T-helper 17 cell (primary cell): ENCODE data around the gene MYD88. TPM values are rescaled to one million over a fixed set of nuclear protein-coding genes. Genes with fewer than 3 reads are reported as not detected.

Experiments
- ATAC-seq: fragments of 150-1000 bp; cut with Tn5 transposase; 2 replicates; pipeline ENCODE4 v1.10.0; 2021; ENCODE audit warnings: mild to moderate bottlenecking, moderate library complexity
- DNase-seq, 3 donors: peaks; one replicate each; pipeline versions ENCODE4 v3.0.0 to v3.0.0-alpha.2; 2020 to 2021
- H3K9me3 ChIP-seq: one replicate; pipeline ENCODE4 v1.7.0; 2013; ENCODE audit warnings: low read length, mild to moderate bottlenecking; ENCODE audit not compliant: control insufficient read depth, poor library complexity, severe bottlenecking
- H3K27ac Mint-ChIP-seq: one replicate; pipeline ENCODE4 v1.8.0; 2022; ENCODE audit warnings: mild to moderate bottlenecking, moderate library complexity, mixed read lengths
- H3K27me3 Mint-ChIP-seq: one replicate; pipeline ENCODE4 v1.8.0; 2022; ENCODE audit warnings: mixed read lengths
- H3K36me3 Mint-ChIP-seq: one replicate; pipeline ENCODE4 v1.8.0; 2022; ENCODE audit warnings: low read depth, mixed read lengths
- H3K4me1 Mint-ChIP-seq: one replicate; pipeline ENCODE4 v1.8.0; 2022; ENCODE audit warnings: mild to moderate bottlenecking, mixed read lengths
- H3K4me3 Mint-ChIP-seq: one replicate; pipeline ENCODE4 v1.8.0; 2022; ENCODE audit warnings: mild to moderate bottlenecking, moderate library complexity, mixed read lengths
- total RNA-seq, 4 donors: library from RNA in 2 of 4; stranded (reverse) in 2 of 4; gene quantifications; one replicate each; pipeline ENCODE4 v1.2.3 and lab custom pipeline; 2022 to 2026

Gene MYD88
- total RNA-seq, 2 donors from 2014 or later: 44.0 to 45.5 TPM

GRCh38 chr3:38136393-38136776 is 2.1 kb upstream of the MYD88 start:
- DNase-seq (no peak), ATAC-seq (no peak)
- Mint-ChIP-seq H3K36me3 (peaks cover 6% of the 10 kb centered on the region), H3K4me1 (peaks cover 58% of the 10 kb centered on the region), H3K27ac (peak overlapping the region; percentile 97), H3K27me3 (no peaks in the 10 kb centered on the region), H3K4me3 (peak overlapping the region; percentile 99)
- no peaks in the 10 kb centered on the region for H3K9me3 ChIP-seq

DNA sequence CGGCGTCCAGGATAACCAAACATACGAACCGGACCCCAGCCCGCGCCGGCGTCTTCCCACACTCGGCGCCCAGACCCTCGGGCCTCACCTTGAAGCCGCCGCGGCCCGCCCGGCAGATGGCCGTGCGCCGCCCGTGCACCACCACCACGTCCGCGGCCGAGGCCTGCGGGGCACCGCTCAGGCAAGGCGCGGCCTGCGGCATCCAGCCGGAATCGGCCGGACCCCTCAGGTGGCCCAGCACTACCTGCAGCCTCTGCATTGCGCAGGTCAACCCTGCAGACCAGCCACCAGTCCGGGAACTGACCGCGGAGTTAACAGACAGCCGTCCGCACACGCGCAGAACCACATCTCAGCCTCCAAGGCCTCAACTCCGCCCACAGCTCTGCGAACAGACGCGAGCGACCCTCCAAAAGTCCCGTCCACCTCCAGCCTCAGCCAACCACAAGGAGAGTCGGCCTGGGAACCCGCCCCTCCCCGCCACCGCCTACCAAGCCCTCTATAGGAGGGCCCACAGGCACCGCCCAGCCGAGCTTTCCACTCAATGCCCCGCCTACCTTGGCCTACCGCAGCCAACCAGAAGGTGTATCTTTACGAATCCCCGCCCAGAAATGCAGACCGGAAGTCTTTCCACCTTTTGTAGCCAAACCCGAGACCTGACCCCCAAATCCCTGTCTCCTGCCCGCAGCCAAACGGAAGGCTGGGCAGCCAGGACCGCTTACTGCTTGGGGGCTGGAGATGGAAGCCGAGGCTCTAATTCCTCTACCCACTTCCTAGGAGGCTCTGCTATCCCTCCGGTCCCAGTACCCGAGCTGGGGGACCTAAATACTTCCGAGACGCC is 1.5 kb upstream of the MYD88 start, which contains the start of gene ACAA1:
Gene ACAA1, minus strand, starts transcription at position 351 of the 838 bp plus-strand sequence. Its CDS starts 92 bp downstream, at position 259.
- peaks cover 60% of the 10 kb centered on the region for H3K4me1 Mint-ChIP-seq
- peak within 1 kb of the TSS; percentile 99 for H3K4me3 Mint-ChIP-seq
- H3K9me3 ChIP-seq: no peaks in the 10 kb centered on the region
- H3K36me3 Mint-ChIP-seq: peaks cover 6% of the 10 kb centered on the region
- peak; percentile 92 for ATAC-seq
- no peaks in the 10 kb centered on the region for H3K27me3 Mint-ChIP-seq
- peak within 1 kb of the TSS; percentile 97 for H3K27ac Mint-ChIP-seq
- peak; percentile 89 to 96 (median 93) for DNase-seq

DNA sequence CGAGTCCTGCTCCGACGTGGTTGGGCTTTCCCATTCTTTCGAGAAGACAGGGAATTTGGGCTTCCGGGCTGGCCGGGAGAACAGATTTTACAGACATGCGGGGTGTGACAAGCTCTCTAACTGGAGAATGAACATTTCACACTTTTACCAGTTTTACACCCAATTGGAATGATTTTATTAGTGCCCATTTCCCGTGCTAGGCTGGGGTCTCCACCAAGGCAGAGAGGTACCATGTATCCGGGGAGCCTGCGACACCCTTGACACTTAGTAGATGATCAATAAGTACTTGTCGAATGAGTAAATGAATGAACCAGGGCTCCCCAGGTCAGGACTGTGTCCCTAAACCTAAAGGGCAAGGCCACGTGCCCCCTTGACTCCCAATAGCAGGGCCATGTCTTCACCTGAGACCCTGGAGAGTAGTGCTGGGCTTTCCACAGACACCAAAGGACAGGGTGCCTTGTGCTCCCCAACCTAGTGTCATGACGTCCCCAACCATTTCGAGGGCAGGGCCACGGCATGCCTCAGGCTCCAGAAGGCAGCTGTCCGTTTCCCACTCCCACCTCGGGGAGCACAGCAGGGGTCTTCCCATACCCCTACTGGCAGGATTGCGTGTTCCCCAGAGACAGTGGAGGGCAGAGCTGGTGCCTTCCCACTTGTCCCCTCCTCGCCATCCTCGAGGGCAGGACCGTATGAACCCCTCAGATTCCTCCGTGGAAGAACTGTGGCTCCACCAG is 679 bp upstream of the MYD88 start:
- no peak for DNase-seq
- no peaks in the 10 kb centered on the region for H3K9me3 ChIP-seq
- H3K27ac Mint-ChIP-seq: peak overlapping the region; percentile 97
- H3K27me3 Mint-ChIP-seq: no peaks in the 10 kb centered on the region
- no peak for ATAC-seq
- peaks cover 6% of the 10 kb centered on the region for H3K36me3 Mint-ChIP-seq
- H3K4me1 Mint-ChIP-seq: peaks cover 62% of the 10 kb centered on the region
- peak overlapping the region; percentile 99 for H3K4me3 Mint-ChIP-seq

GRCh38 chr3:38139191-38139590 is 730 bp downstream of the MYD88 start:
- Mint-ChIP-seq H3K27ac (peak overlapping the region; percentile 97), H3K4me1 (peaks cover 55% of the 10 kb centered on the region), H3K36me3 (peaks cover 6% of the 10 kb centered on the region), H3K27me3 (no peaks in the 10 kb centered on the region), H3K4me3 (peak overlapping the region; percentile 99)
- H3K9me3 ChIP-seq: no peaks in the 10 kb centered on the region
- ATAC-seq (no peak), DNase-seq (no peak)

- peak overlapping the region; percentile 97 for H3K27ac Mint-ChIP-seq
- no peaks in the 10 kb centered on the region for H3K27me3 Mint-ChIP-seq
- H3K36me3 Mint-ChIP-seq: peaks cover 4% of the 10 kb centered on the region
- H3K9me3 ChIP-seq: no peaks in the 10 kb centered on the region
- H3K4me1 Mint-ChIP-seq: peaks cover 52% of the 10 kb centered on the region
- peak overlapping the region; percentile 99 for H3K4me3 Mint-ChIP-seq
- ATAC-seq (no peak), DNase-seq (no peak)
Measured at GRCh38 chr3:38139652-38140051, 1.2 kb downstream of the MYD88 start.

DNA sequence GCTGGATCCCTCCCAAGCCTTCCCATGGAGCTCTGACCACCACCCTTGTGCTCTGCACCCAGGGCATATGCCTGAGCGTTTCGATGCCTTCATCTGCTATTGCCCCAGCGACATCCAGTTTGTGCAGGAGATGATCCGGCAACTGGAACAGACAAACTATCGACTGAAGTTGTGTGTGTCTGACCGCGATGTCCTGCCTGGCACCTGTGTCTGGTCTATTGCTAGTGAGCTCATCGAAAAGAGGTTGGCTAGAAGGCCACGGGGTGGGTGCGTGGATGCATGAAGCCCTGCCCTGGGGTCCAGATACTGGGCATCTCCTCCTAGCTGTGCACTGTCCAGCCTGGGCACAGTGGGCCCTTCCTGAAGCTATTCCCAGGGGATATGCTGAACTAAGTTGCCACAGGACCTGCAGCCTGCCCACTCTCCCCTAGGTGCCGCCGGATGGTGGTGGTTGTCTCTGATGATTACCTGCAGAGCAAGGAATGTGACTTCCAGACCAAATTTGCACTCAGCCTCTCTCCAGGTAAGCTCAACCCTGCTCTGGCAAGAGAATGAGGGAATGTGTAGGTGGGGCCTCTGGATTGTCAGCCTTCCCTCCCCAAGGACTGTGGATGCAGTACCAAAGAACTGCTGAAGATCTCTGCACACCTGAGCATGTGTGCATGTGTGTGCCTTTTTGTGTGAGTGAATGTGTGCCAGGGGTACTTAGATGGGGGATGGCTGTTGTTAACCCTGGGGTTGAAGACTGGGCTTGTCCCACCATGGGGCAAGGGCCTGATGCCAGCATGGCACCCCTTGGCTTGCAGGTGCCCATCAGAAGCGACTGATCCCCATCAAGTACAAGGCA is 2.1 kb downstream of the MYD88 start:
- H3K36me3 Mint-ChIP-seq: peaks cover 4% of the 10 kb centered on the region
- H3K9me3 ChIP-seq: no peaks in the 10 kb centered on the region
- H3K4me1 Mint-ChIP-seq: peaks cover 46% of the 10 kb centered on the region
- H3K27ac Mint-ChIP-seq: peak overlapping the region; percentile 39
- DNase-seq (no peak), ATAC-seq (no peak)
- H3K27me3 Mint-ChIP-seq: no peaks in the 10 kb centered on the region
- peak overlapping the region; percentile 99 for H3K4me3 Mint-ChIP-seq

- peaks cover 4% of the 10 kb centered on the region for H3K36me3 Mint-ChIP-seq
- ATAC-seq (no peak), DNase-seq (no peak)
- no peaks in the 10 kb centered on the region for H3K9me3 ChIP-seq
- H3K27me3 Mint-ChIP-seq: no peaks in the 10 kb centered on the region
- peak overlapping the region; percentile 39 for H3K27ac Mint-ChIP-seq
- peaks cover 38% of the 10 kb centered on the region for H3K4me1 Mint-ChIP-seq
- H3K4me3 Mint-ChIP-seq: peak overlapping the region; percentile 74
Measured at GRCh38 chr3:38141173-38141951, 2.9 kb downstream of the MYD88 start.

GRCh38 chr3:38141952-38142273 is 3.5 kb downstream of the MYD88 start:
- ATAC-seq (no peak), DNase-seq (no peak)
- H3K4me3 Mint-ChIP-seq: no peak overlapping the region
- H3K27ac Mint-ChIP-seq: peak overlapping the region; percentile 37
- H3K27me3 Mint-ChIP-seq: no peaks in the 10 kb centered on the region
- H3K36me3 Mint-ChIP-seq: peaks cover 3% of the 10 kb centered on the region
- H3K9me3 ChIP-seq: no peaks in the 10 kb centered on the region
- H3K4me1 Mint-ChIP-seq: peaks cover 37% of the 10 kb centered on the region

GRCh38 chr3:38142959-38143358 is 4.5 kb downstream of the MYD88 start:
- H3K27me3 Mint-ChIP-seq: no peaks in the 10 kb centered on the region
- H3K4me1 Mint-ChIP-seq: peaks cover 30% of the 10 kb centered on the region
- DNase-seq (no peak), ATAC-seq (no peak)
- H3K4me3 Mint-ChIP-seq: no peak overlapping the region
- H3K36me3 Mint-ChIP-seq: no peaks in the 10 kb centered on the region
- no peaks in the 10 kb centered on the region for H3K9me3 ChIP-seq
- peak overlapping the region; percentile 61 for H3K27ac Mint-ChIP-seq

DNA sequence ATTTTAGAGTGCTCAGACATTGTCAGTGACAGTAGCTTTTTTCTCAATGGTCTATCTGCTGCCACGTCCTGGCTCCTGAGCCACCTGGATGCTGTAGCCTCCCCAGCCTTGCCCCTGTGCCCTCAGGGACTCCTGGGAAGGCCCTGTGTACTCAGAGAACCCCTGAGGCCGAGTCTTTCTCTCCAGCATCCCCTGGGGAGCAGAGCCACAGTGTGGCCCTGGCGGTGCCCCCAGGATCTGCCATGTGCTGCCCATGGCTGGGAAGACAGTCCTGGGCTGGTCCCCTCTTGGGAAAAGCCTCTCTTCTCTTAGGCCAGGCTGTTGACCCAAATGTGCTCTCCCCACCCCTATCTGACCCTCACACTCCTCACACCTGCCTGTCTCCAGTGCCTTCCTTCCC is 5.0 kb downstream of the MYD88 start:
- ATAC-seq: no peak
- no peaks in the 10 kb centered on the region for H3K9me3 ChIP-seq
- no peaks in the 10 kb centered on the region for H3K36me3 Mint-ChIP-seq
- no peak overlapping the region for H3K4me3 Mint-ChIP-seq
- H3K4me1 Mint-ChIP-seq: peaks cover 25% of the 10 kb centered on the region
- H3K27ac Mint-ChIP-seq: peak overlapping the region; percentile 61
- no peaks in the 10 kb centered on the region for H3K27me3 Mint-ChIP-seq
- DNase-seq: no peak

DNA sequence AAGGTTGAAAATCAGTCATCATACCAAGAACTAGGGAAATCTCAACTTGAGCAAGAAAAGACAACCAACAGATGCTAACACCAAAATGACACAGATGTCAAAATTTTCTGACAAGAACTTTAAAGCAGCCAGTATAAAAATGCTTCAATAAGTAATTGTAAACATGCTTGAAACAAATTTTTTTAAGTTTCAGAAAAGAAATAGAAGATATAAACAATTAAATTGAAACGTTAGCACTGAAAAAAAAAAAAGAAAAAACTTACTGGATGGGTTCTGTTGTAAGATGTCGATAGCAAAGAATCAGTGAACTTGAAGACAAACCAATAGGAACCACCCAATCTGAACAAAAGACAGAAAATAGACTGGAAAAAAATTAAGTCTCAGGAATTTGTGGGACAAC is 8.0 kb downstream of the MYD88 start:
- no peak overlapping the region for H3K4me3 Mint-ChIP-seq
- no peak overlapping the region for H3K27ac Mint-ChIP-seq
- no peaks in the 10 kb centered on the region for H3K27me3 Mint-ChIP-seq
- ATAC-seq (no peak), DNase-seq (no peak)
- H3K9me3 ChIP-seq: no peaks in the 10 kb centered on the region
- peaks cover 18% of the 10 kb centered on the region for H3K4me1 Mint-ChIP-seq
- H3K36me3 Mint-ChIP-seq: no peaks in the 10 kb centered on the region

GRCh38 chr3:38147421-38147820 is 9.0 kb downstream of the MYD88 start:
- ATAC-seq (no peak), DNase-seq (no peak)
- peaks cover 17% of the 10 kb centered on the region for H3K4me1 Mint-ChIP-seq
- no peaks in the 10 kb centered on the region for H3K27me3 Mint-ChIP-seq
- H3K36me3 Mint-ChIP-seq: no peaks in the 10 kb centered on the region
- no peak overlapping the region for H3K4me3 Mint-ChIP-seq
- no peak overlapping the region for H3K27ac Mint-ChIP-seq
- H3K9me3 ChIP-seq: no peaks in the 10 kb centered on the region
